WTC11 (cell line): ENCODE measurements around the gene SORL1. TPM values are rescaled to one million over a fixed set of nuclear protein-coding genes. Genes with fewer than 3 reads are reported as not detected.

Source experiments
- ATAC-seq: fragments of 200-7000 bp; cut with Tn5 transposase; 2 replicates; pipeline ENCODE4 v1.10.0; 2021; ENCODE audit warnings: mild to moderate bottlenecking, moderate library complexity
- CTCF ChIA-PET: fragments of 300-600 bp; sonication (Branson Sonifier 250); formaldehyde crosslinking; loops from one replicate; lab custom pipeline; 2021; ENCODE audit warnings: antibody characterized with exemption; lab: Charles Lee
- POLR2A ChIA-PET: fragments of 350-600 bp; sonication (Branson Sonifier 250); formaldehyde crosslinking; loops from one replicate; lab custom pipeline; 2021; ENCODE audit warnings: antibody characterized with exemption; lab: Charles Lee
- DNase-seq: peaks from one replicate; pipeline ENCODE4 v3.0.0; 2021; ENCODE audit warnings: low spot score
- H3K27ac Mint-ChIP-seq: 2 replicates; pipeline ENCODE4 v1.8.0; 2021; ENCODE audit warnings: mixed read lengths
- H3K27me3 Mint-ChIP-seq: 2 replicates; pipeline ENCODE4 v1.8.0; 2021; ENCODE audit warnings: low read depth, mild to moderate bottlenecking, moderate library complexity, mixed read lengths
- H3K36me3 Mint-ChIP-seq: 2 replicates; pipeline ENCODE4 v1.8.0; 2021; ENCODE audit warnings: mixed read lengths
- H3K4me1 Mint-ChIP-seq: 2 replicates; pipeline ENCODE4 v1.8.0; 2022; ENCODE audit warnings: mixed read lengths
- H3K4me3 Mint-ChIP-seq: 2 replicates; pipeline ENCODE4 v1.8.0; 2021; ENCODE audit warnings: mild to moderate bottlenecking, moderate library complexity, mixed read lengths
- H3K9me3 Mint-ChIP-seq: 2 replicates; pipeline ENCODE4 v1.8.0; 2021; ENCODE audit warnings: mixed read lengths
- AFF4 ChIP-seq: sonication (generic); formaldehyde crosslinking; IDR thresholded peaks from 2 replicates; pipeline ENCODE4 v1.8.1; 2023; ENCODE audit warnings: mild to moderate bottlenecking, missing genetic modification reagents, borderline replicate concordance
- ARID4B ChIP-seq: sonication (generic); formaldehyde crosslinking; IDR thresholded peaks from 2 replicates; pipeline ENCODE4 v1.8.0; 2023; ENCODE audit warnings: missing genetic modification reagents, mild to moderate bottlenecking, borderline replicate concordance
- ATF1 ChIP-seq: sonication (generic); formaldehyde crosslinking; IDR thresholded peaks from 2 replicates; pipeline ENCODE4 v1.8.1; 2023; ENCODE audit warnings: mild to moderate bottlenecking, moderate library complexity, missing genetic modification reagents
- EMX1 ChIP-seq: fragments of 250-450 bp; sonication (Bioruptor Pico); IDR thresholded peaks from 2 replicates; pipeline ENCODE4 v1.8.0; 2021; ENCODE audit warnings: mild to moderate bottlenecking
- FOXK1 ChIP-seq: sonication (generic); formaldehyde crosslinking; IDR thresholded peaks from 2 replicates; pipeline ENCODE4 v1.8.0; 2022; ENCODE audit warnings: mild to moderate bottlenecking, moderate library complexity, missing genetic modification reagents
- OVOL2 ChIP-seq: fragments of 250-450 bp; sonication (Bioruptor Pico); IDR thresholded peaks from 2 replicates; pipeline ENCODE4 v1.9.0; 2021; ENCODE audit warnings: mild to moderate bottlenecking, borderline replicate concordance
- PREB ChIP-seq: sonication (generic); formaldehyde crosslinking; IDR thresholded peaks from 2 replicates; pipeline ENCODE4 v1.8.1; 2022; ENCODE audit warnings: mild to moderate bottlenecking, missing genetic modification reagents, moderate library complexity, borderline replicate concordance
- PRRX2 ChIP-seq: fragments of 250-450 bp; sonication (Bioruptor Pico); IDR thresholded peaks from 2 replicates; pipeline ENCODE4 v1.8.0; 2021; ENCODE audit warnings: mild to moderate bottlenecking
- SMAD3 ChIP-seq: sonication (generic); formaldehyde crosslinking; IDR thresholded peaks from 2 replicates; pipeline ENCODE4 v1.8.0; 2022; ENCODE audit warnings: missing genetic modification reagents, mild to moderate bottlenecking, borderline replicate concordance
- SMAD4 ChIP-seq: sonication (generic); formaldehyde crosslinking; IDR thresholded peaks from 2 replicates; pipeline ENCODE4 v1.8.0; 2022; ENCODE audit warnings: mild to moderate bottlenecking, missing genetic modification reagents
- ZBTB21 ChIP-seq: sonication (generic); formaldehyde crosslinking; IDR thresholded peaks from 2 replicates; pipeline ENCODE4 v1.8.1; 2023; ENCODE audit warnings: mild to moderate bottlenecking, missing genetic modification reagents, borderline replicate concordance
- ZNF138 ChIP-seq: sonication (generic); formaldehyde crosslinking; conservative IDR thresholded peaks from 2 replicates; pipeline ENCODE4 v1.8.1; 2022; ENCODE audit warnings: mild to moderate bottlenecking, moderate library complexity, missing genetic modification reagents
- ZNF219 ChIP-seq: sonication (generic); formaldehyde crosslinking; IDR thresholded peaks from 2 replicates; pipeline ENCODE4 v1.8.0; 2023; ENCODE audit warnings: missing genetic modification reagents, mild to moderate bottlenecking, borderline replicate concordance
- ZNF671 ChIP-seq: fragments of 250-450 bp; sonication (Bioruptor Pico); IDR thresholded peaks from 2 replicates; pipeline ENCODE4 v1.8.0; 2021; ENCODE audit warnings: mild to moderate bottlenecking
- total RNA-seq: library from RNA; stranded (reverse); gene quantifications from 3 replicates; pipeline ENCODE4 v1.2.3, GENCODE V29; 2021
- TF ChIP-seq, protein P1 (sequence below): sonication (generic); formaldehyde crosslinking; IDR thresholded peaks from 2 replicates; pipeline ENCODE4 v1.8.0; 2023; ENCODE audit warnings: mild to moderate bottlenecking, missing genetic modification reagents
- TF ChIP-seq, protein P2 (sequence below): sonication (generic); formaldehyde crosslinking; IDR thresholded peaks from 2 replicates; pipeline ENCODE4 v1.8.0; 2022; ENCODE audit warnings: mild to moderate bottlenecking, missing genetic modification reagents
- TF ChIP-seq, protein P3 (sequence below): fragments of 200-600 bp; IDR thresholded peaks from 2 replicates; pipeline ENCODE4 v1.8.0; 2022; ENCODE audit warnings: antibody characterized with exemption

SORL1 gene
- total RNA-seq, 1 experiment from 2014 or later = 87.1 TPM

DNA sequence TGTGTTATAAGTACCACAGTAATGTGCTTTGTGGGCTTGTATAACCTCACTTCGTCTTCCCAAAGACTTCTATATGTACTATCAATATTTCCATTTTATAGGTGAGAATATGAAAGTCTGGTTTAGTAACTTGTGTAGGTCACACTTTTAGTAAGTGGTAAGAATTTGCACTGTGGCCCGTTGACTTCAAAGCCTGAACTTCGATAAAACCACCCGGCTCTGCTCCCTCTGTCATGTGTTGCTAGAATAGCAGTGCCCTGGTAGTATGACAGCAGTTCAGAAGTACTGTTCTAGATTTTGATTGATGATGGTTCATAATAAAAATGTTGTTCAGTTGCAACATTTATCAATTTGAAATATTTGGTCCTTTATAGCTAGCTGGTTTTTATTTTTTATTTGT is 110.9 kb downstream of the SORL1 start (continued):
- TF ChIP-seq ARID4B (CRISPR knock-in tag) (no peak), PREB (CRISPR knock-in tag) (no peak), AFF4 (CRISPR knock-in tag) (no peak), ZNF138 (CRISPR knock-in tag) (no peak), ZBTB21 (CRISPR knock-in tag) (no peak), EMX1 (CRISPR knock-in tag) (no peak)
- TF ChIP-seq, all 79 proteins: peak for 0

GRCh38 chr11:121563900-121564822 is 112.0 kb downstream of the SORL1 start:
- POLR2A ChIA-PET = no interaction called here
- ATAC-seq = no peak
- H3K27me3 Mint-ChIP-seq = no peaks in the 10 kb centered on the region
- H3K4me1 Mint-ChIP-seq = peaks cover 12% of the 10 kb centered on the region
- no peak overlapping the region for H3K4me3 Mint-ChIP-seq
- peaks cover 12% of the 10 kb centered on the region for H3K9me3 Mint-ChIP-seq
- CTCF ChIA-PET = interaction anchor here (1.2 kb wide), 1 partner anchor 27 kb away, joined by 4 read pairs; no protein-coding TSS in a partner anchor
- DNase-seq = no peak
- peaks cover 52% of the 10 kb centered on the region for H3K36me3 Mint-ChIP-seq
- H3K27ac Mint-ChIP-seq = peak overlapping the region; percentile 81
- no peak for TF ChIP-seq ZNF138 (CRISPR knock-in tag)
- TF ChIP-seq, protein P1, sequence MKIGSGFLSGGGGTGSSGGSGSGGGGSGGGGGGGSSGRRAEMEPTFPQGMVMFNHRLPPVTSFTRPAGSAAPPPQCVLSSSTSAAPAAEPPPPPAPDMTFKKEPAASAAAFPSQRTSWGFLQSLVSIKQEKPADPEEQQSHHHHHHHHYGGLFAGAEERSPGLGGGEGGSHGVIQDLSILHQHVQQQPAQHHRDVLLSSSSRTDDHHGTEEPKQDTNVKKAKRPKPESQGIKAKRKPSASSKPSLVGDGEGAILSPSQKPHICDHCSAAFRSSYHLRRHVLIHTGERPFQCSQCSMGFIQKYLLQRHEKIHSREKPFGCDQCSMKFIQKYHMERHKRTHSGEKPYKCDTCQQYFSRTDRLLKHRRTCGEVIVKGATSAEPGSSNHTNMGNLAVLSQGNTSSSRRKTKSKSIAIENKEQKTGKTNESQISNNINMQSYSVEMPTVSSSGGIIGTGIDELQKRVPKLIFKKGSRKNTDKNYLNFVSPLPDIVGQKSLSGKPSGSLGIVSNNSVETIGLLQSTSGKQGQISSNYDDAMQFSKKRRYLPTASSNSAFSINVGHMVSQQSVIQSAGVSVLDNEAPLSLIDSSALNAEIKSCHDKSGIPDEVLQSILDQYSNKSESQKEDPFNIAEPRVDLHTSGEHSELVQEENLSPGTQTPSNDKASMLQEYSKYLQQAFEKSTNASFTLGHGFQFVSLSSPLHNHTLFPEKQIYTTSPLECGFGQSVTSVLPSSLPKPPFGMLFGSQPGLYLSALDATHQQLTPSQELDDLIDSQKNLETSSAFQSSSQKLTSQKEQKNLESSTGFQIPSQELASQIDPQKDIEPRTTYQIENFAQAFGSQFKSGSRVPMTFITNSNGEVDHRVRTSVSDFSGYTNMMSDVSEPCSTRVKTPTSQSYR (CRISPR knock-in tag) = no peak
- TF ChIP-seq PREB (CRISPR knock-in tag) = no peak
- no peak for TF ChIP-seq OVOL2 (CRISPR knock-in tag)
- no peak for TF ChIP-seq SMAD3 (CRISPR knock-in tag)
- TF ChIP-seq SMAD4 (CRISPR knock-in tag) = no peak
- TF ChIP-seq ZNF671 (CRISPR knock-in tag) = no peak
- TF ChIP-seq FOXK1 (CRISPR knock-in tag) = no peak
- no peak for TF ChIP-seq PRRX2 (CRISPR knock-in tag)
- TF ChIP-seq ZNF219 (CRISPR knock-in tag) = no peak
- TF ChIP-seq, protein P2, sequence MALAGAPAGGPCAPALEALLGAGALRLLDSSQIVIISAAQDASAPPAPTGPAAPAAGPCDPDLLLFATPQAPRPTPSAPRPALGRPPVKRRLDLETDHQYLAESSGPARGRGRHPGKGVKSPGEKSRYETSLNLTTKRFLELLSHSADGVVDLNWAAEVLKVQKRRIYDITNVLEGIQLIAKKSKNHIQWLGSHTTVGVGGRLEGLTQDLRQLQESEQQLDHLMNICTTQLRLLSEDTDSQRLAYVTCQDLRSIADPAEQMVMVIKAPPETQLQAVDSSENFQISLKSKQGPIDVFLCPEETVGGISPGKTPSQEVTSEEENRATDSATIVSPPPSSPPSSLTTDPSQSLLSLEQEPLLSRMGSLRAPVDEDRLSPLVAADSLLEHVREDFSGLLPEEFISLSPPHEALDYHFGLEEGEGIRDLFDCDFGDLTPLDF = no peak
- TF ChIP-seq, protein P3, sequence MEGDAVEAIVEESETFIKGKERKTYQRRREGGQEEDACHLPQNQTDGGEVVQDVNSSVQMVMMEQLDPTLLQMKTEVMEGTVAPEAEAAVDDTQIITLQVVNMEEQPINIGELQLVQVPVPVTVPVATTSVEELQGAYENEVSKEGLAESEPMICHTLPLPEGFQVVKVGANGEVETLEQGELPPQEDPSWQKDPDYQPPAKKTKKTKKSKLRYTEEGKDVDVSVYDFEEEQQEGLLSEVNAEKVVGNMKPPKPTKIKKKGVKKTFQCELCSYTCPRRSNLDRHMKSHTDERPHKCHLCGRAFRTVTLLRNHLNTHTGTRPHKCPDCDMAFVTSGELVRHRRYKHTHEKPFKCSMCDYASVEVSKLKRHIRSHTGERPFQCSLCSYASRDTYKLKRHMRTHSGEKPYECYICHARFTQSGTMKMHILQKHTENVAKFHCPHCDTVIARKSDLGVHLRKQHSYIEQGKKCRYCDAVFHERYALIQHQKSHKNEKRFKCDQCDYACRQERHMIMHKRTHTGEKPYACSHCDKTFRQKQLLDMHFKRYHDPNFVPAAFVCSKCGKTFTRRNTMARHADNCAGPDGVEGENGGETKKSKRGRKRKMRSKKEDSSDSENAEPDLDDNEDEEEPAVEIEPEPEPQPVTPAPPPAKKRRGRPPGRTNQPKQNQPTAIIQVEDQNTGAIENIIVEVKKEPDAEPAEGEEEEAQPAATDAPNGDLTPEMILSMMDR = no peak
- no peak for TF ChIP-seq ATF1 (CRISPR knock-in tag)
